Measurements from ENCODE around the gene AMPH.
"Not testable (repeated sequence)": the region's sequence is repeated elsewhere in the genome, so short reads cannot be mapped to it uniquely, and the experiment has no call there.

The AMPH gene

DNA sequence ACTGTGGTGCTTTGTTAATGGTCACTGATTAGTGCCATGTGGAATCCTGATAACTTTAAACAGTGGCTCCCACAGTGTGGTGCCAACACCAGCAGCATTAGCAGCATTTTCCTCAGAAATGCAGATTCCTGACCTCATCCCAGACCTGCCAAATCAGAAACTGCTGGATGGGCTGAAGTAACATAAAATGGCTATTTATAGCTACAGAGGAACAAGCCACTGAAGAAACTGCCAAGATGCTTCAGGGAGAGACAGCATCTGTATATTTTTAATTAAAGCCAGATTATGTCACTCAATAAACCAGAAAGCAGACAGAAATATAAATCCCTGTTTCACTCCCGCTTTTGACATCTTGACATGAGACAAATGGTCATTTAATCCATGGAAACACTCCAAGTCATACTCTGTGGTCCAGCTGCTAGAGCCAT lies 178.5 kb downstream of the AMPH start:
- DNase-seq = no peak

DNA sequence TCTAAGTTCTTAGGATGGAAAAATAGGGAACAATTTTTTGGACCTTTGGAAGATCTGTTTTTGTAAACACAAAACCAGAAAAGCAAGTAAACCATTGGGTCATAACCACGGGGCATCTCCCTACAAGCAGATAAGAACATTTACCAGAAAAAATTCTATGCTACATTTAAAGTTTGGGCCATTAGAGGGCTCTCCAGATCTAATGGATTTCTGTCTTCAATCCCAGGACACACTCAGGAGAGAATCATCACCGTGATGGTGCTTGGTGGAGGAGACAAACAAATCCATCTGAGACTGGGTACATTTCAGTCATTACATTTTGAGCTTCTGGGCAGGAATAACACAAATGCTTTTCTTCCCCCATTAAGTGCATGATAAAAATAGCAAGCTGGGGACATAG lies 179.3 kb downstream of the AMPH start:
- DNase-seq = no peak

DNA sequence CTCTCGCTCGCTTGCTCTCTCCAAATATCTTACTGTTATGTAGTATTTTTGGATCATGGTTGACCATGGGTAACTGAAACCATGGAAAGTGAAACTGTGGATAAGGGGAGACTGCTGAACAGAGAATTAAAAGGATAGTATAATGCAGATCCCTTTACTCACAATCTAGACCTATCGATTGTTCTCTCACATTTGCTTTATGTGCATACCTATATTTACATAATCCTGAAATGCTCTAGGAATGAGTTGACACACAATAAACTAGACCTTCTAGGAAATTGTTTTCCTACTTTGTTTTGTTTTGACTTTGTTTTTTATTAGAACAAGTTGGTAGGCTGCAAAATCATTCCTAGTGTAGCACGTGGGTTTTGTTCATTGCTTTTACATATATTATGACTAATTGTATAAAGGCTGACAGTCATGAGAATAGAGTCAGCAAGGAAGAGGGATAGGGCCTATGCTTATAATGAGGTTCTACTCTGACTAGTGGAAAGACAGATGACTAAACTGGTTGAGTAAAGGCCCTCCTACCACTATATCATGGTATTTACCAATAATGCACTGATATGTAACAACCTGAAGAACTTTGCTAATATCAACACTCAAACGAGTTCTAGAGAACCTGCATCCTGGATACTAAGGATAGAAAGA lies 182.5 kb downstream of the AMPH start:
- DNase-seq = no peak

DNA sequence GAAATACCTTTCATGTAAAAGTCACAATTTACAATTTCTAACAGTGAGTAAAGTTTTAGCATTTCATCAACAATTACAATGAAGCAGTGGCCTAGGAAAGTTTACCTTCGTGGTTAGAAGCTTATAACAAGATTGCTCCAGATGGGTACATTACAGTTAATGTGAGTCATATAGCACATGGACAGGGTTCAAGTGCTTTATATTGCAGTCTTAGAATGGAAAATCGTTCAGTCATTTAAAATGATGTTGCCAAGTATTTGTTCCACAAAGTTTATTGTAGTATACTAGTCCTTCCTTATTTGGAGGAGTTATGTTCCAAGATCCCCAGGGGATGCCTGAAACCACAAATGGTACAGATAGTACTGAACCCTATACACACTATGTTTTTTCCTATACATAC lies 183.1 kb downstream of the AMPH start:
- DNase-seq = no peak

DNA sequence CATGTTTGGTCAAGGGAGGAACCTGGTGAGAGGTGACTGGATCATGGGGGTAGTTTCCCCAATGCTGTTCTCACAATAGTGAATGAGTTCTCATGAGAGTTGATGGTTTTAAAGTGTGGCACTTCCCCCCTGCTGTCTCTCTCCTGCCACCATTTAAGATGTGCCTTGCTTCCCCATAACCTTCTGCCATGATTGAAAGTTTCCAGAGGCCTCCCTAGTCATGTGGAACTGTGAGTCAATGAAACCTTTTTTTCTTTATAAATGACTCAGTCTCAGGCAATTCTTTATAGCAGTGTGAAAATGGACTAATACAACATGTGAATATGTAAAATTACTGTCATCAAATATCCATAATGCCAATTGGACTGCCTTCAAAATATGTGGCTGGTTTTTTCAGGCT lies 192.2 kb downstream of the AMPH start:
- no peak for DNase-seq

DNA sequence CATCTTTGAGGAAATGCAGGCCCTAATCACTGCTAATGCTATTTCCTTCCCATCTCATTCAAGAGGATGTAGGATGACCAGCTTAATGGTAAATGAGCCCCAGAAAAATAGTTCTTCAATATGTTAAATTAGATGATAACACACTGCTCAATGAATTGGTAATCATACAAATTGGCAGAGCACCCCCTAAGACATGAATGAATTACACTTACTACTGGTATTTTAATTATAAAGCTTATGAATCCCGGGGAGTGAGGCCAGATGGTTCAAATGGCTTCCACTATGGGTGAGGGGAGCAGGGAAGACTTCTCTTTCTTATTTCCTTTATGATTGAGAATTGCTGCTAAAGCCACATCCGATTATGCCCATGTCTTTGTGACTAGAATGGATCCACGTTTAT lies 198.5 kb downstream of the AMPH start:
- no peak for DNase-seq

DNA sequence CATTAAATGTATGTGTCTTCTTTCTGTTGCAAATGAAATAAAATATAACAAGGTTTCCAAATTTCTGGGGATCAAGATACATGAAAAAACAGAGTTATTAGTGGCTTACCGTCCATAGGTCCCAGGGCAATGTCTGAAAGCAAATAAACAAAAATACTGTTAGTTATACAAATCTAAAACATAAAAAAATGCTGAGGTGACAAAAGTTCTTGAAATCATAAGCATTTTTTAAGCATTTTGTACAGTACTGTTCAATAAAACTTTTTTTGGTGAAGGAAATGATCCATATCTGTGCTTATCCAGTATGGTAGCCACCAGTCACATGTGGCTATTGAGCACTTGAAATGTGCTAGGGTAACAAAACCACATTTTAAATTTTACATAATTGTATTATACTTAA lies 199.1 kb downstream of the AMPH start:
- no peak for DNase-seq

DNA sequence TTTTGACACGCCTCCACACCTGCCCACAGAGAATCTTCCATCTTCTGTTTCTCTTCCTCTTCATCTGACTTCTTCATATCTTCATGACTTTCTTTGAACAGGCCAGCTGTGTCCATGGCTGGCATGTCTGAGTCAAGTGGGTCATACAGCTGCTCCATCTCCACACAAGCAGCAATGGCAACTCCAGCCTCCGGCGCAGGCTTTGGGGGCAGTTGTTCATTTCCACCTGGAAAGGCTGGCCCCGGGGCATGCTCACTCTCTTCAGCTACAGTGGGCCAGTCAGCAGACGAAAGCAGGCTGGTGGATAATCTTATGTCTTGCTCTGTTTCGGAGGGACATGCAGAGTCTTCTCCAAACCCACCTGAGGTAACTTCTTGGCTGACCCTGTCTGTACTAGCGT lies 202.1 kb downstream of the AMPH start:
- no peak for DNase-seq

DNA sequence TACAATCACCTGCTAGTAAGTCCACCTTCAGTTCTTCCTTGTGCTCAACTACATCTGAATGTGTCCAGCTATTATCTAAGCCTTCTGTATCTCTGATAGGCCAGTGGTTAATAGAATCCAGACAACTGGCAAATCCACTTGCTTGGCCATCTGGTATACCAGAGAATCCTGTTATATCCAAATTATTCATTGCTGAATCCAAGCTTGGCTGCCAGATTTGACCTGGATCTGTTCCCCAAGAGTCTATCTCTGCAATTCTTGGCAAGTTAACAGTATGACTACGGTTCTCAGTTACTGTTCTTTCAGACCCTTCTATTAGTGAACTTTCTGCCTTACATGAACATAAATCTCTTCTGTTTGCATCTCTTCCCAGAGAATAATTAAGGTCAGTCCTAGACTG lies 203.1 kb downstream of the AMPH start:
- DNase-seq = no peak

DNA sequence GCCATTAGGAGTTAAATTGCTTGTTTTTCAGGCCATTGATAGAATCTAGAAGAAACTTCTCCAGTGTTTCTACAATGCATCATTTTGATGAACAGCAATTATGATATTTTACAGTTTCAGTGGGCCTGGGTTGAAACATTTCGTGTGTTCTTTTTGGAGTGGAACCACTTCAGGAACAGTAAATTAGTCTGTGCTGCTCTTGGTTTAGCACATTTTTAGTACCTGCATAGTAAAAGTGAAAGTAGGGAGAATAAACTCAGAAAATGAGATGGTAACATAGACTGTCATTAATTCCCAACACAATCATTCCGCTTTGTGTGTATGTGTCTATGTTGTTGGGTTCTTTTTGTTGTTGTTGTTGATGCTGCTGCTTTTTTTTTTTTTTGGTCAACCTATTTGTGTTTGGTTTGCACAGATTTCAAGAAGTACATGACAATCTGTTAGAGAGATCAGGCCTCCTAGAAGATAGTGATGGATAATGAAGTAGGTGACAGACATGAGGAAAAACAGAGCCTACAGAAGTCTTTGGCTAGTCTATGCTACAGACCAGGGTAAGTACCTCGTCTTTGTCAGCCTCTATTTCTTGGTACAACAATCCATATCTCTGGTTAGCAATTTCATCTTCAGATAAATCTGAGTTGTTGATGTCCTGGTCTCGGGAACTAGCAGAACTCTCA lies 203.8 kb downstream of the AMPH start:
- no peak for DNase-seq

DNA sequence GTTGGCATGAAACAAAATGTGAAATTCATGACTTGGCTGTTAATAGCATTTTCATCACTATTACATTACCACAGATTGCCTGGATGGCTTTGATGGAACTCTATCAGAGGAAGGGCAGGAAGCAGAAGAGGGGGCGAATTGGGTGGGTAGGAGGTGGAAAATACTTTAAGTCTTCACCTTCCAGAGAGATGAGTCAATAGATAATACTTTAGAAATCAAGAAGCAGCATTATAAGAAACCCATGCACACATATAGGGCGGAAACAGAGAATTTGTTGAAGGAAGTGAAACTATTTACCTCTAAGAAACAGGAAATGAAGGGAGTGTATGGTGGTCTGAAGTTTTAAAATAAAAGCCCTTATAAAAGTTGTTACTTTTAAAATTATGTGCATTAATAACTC lies 205.7 kb downstream of the AMPH start:
- no peak for DNase-seq

DNA sequence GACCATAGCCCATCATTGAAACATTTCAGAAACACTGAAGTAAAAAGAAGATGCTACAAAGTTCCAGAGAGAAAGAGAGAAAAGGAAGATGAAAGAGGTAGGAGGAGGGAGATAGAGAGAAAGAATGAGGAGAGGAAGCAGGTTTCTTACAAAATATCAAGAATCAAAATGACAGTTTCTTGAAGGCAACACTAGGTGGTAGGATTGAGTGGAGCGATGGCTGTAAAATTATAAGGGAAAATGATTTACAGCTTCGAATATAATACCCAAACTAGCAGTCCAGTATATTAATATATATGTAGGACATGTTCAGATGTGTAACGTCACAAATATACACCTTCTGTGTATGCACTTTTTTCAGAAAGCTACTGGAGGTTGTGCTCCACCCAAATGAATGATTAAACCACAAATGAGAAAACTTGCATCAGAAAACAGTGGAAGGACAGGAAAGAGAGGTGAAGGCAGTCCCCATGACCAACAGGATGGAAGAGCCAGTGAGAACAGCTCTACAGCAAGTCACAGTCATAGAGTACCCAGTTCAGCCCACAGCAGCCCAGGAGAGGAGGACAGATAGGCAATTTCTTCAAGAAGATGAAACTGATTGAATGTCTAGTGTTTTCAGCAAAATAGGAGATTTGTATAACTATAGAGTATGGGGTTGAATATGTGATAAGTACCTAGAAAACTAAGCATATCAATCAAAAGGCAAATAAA lies 206.3 kb downstream of the AMPH start:
- DNase-seq = no peak

DNA sequence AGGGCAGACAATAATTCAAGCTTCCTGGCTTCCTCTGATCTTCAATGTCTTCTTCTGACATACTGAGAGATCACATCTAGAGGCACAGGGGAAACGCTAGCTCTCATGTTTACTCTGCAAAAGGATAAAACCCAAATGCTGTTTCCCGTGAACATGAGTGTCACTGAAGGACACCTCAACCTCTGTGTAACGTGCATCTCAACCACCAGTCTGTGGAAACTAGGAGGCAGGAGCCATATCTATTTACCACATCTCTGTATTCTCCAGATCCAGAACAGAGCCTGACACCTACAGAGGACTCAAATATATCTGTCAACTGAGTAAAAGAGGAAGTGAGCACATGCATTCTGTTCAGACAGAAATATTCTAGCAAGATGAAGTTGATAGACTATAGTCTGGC lies 217.4 kb downstream of the AMPH start:
- no peak for DNase-seq

DNA sequence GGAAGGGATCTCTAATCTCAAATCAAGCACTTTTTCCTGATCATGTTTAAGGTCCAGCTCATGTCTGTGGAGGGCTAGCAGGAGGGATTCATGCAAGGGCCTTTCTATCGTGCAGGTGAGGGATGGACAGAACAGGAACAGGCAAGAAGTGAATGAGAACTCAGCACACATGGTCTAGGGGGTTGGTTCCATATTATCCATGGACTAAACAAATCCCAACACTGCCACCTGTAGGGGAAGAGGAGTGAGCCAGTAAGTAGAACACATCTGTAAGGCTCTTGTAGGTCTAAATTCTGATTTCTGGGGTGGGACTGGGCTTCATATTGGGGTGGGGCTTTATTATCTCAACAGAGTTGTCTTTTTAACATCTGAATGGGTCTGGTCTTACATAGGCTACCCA lies 219.8 kb downstream of the AMPH start:
- DNase-seq = no peak

DNA sequence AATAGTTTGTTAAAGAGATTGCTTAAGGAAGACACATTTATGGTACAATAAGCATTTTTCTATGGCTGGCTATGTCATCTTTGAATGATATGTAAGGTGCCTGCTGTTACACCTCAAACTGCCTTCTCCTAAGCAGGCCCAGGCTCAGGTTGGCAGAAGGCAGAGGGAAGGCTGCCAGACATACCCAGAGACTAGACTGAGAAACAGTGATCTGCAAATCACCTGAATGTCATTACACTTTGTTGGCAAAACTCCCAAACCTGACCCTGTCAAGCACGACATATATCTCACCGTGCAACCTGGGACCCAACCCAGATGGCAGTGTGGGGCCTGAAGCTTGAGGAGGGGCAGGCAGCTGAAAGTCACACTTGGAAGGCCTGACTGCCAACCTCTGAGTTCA lies 221.1 kb downstream of the AMPH start:
- no peak for DNase-seq

DNA sequence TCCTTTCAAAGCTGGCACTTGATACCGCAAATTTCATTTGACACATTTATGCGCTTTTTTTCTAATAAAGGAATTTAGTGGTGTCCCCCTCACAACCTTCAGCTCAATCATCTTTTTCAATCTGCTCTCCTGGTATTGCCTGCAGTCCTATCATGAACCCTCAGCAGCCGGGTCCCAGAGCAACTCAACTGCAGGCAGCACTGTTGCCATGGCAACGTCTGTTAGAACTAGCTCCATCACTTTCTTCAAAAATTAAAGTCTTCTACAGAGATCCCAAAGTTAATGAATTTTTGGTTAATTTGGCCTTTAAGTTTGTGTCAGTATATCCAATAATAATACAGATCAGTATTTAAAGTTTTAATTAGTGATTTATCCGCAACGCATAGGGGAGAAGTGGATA lies 221.6 kb downstream of the AMPH start:
- DNase-seq = no peak

DNA sequence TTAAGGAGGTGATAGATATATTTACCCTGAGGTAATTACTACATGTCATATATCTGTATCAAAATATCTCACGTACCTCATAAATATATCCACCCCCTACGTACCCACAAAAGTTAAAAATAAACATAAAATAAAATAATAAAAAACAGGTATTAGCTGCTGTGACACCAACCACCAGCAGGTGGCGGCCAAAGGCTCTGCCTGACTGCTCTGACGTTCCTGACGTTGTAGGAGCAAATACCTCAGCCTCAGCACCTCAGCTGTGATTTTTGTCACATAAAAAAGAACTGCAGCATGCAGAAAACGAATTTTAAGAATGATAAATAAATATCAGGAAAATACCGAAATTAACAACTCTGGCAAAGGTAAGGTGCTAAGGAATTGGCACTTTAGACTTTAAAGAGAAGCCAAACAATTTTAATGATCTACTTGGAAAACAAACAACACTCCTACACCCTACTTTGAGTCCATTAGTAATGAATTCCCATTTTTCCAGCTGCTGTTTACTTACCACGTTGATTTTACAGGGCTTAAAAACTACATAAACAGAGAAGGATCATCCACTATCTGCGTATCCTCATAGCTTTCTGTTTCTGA lies 232.3 kb downstream of the AMPH start:
- peak; percentile 73 for DNase-seq

DNA sequence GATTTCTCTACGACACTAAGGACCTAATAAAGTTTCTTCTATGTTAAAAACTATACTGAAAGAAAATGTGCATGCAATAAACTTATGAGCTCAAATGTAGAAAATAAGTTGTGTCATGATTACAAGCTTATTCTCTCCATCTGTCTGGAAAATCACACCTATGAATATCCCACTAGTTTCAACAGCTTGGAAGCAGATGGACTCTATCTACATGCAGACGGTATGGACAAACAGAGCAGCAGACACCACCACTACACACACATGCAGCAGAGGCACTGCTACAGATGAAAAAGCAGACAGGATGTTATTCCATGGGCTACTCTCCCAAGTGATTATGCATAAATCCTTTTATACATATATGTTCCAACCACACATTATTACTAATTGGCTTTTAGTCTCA lies 234.3 kb downstream of the AMPH start:
- no peak for DNase-seq

DNA sequence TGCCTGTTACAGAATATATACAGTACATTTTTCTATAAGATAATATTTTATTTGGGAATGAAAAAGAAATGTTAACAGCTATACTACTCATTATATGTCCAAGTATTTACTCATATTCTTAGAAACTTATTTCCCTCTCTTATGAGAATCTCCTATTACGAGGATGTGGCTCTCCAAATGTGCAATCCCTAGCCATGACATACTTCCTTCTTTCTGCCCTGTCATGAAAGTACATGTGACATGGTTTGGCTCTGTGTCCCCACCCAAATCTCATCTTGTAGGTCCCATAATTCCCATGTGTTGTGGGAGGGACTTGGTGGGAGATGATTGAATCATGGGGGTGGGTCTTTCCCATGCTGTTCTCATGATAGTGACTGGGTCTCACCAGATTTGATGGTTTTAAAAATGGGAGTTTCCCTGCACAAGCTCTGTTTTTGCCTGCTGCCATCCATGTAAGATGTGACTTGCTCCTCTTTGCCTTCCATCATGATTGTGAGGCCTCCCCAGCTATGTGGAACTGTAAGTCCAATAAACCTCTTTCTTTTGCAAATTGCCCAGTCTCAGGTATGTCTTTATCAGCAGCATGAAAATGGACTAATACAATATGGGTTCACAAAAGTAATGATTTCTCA lies 235.1 kb downstream of the AMPH start:
- DNase-seq = not testable (repeated sequence)

DNA sequence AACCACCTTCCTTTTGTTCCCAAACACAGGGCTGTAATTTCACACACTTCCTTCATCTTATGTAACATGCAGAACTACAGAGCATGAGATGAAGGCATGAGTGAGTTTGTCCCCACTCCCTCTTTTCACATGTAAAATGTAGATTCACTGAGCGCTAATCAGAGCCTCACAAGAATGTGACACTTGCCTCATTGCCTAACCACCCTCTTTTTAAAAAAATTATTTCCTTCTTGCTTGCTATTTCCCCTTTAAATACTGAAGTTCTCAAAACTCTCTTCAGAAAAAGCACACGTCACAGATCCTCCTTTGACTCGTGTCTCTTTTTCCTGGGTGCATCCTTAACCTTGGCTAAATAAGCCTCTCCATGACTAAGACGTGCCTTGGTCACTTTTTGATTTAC lies 236.5 kb downstream of the AMPH start:
- DNase-seq = no peak

DNA sequence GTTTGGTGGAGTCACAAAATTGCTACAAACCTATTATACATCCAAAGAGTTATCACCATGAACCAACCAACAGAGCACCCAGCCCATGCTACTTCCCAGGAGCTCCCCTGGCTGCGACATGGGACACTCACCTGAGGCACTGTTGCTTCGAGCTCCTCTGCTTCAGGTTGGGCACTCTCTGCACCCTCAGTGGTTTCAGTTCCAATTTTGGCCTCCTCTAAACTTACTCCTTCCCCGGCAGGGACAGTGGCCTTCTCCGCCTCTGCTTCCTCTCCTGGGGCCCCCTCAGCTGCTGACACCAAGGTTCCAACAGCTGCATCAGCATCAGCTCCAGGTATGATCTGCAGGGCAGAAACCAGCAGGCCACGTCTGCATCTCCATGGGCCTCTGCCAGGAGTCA lies 237.3 kb downstream of the AMPH start:
- no peak for DNase-seq

DNA sequence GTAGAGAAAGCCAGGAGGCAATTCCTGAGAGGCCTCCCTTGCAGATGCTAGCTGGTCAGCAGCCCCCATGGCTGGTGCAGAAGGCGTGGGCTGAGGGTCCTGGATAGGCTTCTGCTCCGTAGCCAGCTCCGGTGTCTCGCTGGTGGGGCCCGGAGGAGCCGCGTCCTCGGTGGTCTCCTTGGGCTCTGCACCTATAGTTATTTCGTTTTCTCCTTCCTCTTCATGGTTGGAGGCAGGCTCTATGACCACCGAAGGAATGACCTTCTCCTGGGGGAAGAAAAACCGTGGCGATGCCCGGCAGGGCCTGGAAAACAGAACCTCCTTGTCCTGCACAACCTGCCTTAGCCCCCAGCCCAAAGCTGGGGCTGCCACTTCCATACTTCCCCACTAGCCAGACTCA lies 239.4 kb downstream of the AMPH start:
- DNase-seq = no peak

DNA sequence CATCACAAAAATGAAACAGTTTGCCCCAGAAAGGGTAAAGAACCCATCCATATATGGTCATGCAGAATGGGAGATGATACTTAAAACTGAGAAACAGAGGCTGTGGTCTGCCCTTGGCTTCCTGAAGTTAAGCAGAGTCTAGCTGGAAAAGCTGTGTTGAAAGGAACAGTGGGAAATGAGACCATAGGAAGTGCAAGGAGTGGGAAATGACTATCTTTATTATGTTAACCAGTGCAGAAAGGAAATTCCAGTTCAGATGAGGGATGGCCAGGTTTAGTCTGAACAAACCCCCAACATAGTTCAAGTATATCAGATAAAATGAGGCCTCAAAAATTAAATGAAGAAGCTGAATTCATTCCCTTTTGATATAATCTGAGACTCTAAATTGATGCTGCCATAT lies 245.5 kb downstream of the AMPH start:
- DNase-seq = no peak

DNA sequence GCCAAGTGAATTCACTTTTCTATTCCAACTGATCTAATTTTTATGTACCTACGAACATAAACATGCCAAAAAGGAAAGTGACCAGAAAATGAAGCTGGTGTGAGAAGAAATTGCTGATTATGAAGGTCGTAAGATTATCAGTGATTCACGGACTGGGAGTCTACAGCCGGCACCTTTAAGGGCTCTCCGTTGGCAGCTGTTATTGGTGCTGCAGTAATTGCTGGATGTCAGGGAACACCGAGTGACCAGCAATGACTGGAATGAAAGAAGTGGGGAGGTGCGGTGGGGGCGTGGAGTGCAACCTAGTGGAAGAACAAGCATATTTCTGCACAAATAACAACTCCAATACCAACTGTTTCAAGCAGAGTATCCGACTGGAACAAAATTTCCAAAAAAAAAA lies 247.9 kb downstream of the AMPH start:
- no peak for DNase-seq
